H9 (cell line): ENCODE data around the gene AJAP1. TPM values are rescaled to one million over a fixed set of nuclear protein-coding genes. Genes with fewer than 3 reads are reported as not detected.

Source experiments
- DNase-seq: peaks from one replicate; pipeline ENCODE4 v3.0.0-alpha.2; 2017
- H2AFZ ChIP-seq: one replicate; pipeline ENCODE4 v1.6.1; 2013; ENCODE audit warnings: mild to moderate bottlenecking, low read length, control low read depth, moderate library complexity
- H2AK5ac ChIP-seq: 2 replicates; pipeline ENCODE4 v1.6.1; 2013; ENCODE audit warnings: low read length, control low read depth, mixed read lengths; ENCODE audit not compliant: insufficient read length
- H2BK120ac ChIP-seq: one replicate; pipeline ENCODE4 v1.6.1; 2013; ENCODE audit warnings: low read depth, mild to moderate bottlenecking, low read length, control low read depth, inconsistent platforms; ENCODE audit not compliant: poor library complexity, severe bottlenecking
- H2BK12ac ChIP-seq: 2 replicates; pipeline ENCODE4 v1.6.1; 2013; ENCODE audit warnings: low read length, control low read depth, mixed read lengths, low read depth; ENCODE audit not compliant: insufficient read length
- H2BK15ac ChIP-seq: 2 replicates; pipeline ENCODE4 v1.6.1; 2013; ENCODE audit warnings: low read depth, low read length, control low read depth
- H2BK20ac ChIP-seq: one replicate; pipeline ENCODE4 v1.6.1; 2013; ENCODE audit warnings: low read depth, mild to moderate bottlenecking, low read length, control low read depth, inconsistent platforms; ENCODE audit not compliant: poor library complexity, severe bottlenecking
- H2BK5ac ChIP-seq: 2 replicates; pipeline ENCODE4 v1.6.1; 2013; ENCODE audit warnings: low read length, control low read depth, mixed read lengths; ENCODE audit not compliant: insufficient read length
- H3K14ac ChIP-seq: 2 replicates; pipeline ENCODE4 v1.6.1; 2013; ENCODE audit warnings: low read length, control low read depth; ENCODE audit not compliant: insufficient read depth
- H3K18ac ChIP-seq: 2 replicates; pipeline ENCODE4 v1.6.1; 2013; ENCODE audit warnings: low read depth, mild to moderate bottlenecking, mixed read lengths, low read length, control low read depth; ENCODE audit not compliant: insufficient read length
- H3K23ac ChIP-seq: 2 replicates; pipeline ENCODE4 v1.6.1; 2013; ENCODE audit warnings: low read length, control low read depth, mixed read lengths, low read depth; ENCODE audit not compliant: insufficient read length
- H3K23me2 ChIP-seq: 2 replicates; pipeline ENCODE4 v1.6.1; 2013; ENCODE audit warnings: low read depth, mild to moderate bottlenecking, mixed read lengths, low read length, control low read depth; ENCODE audit not compliant: insufficient read length, poor library complexity, severe bottlenecking
- H3K27ac ChIP-seq: 2 replicates; pipeline ENCODE4 v1.5.1; 2013; ENCODE audit warnings: low read length, control low read depth, mixed read lengths, low read depth; ENCODE audit not compliant: insufficient read length
- H3K27me3 ChIP-seq: 2 replicates; pipeline ENCODE4 v1.6.1; 2013; ENCODE audit warnings: low read length, control low read depth, inconsistent platforms; ENCODE audit not compliant: insufficient read depth
- H3K4ac ChIP-seq: 2 replicates; pipeline ENCODE4 v1.6.1; 2013; ENCODE audit warnings: low read depth, mild to moderate bottlenecking, control low read depth, inconsistent platforms, low read length, moderate library complexity
- H3K4me1 ChIP-seq: 2 replicates; pipeline ENCODE4 v1.6.1; 2013; ENCODE audit warnings: low read length, control low read depth, inconsistent platforms; ENCODE audit not compliant: insufficient read depth
- H3K4me2 ChIP-seq: 2 replicates; pipeline ENCODE4 v1.6.1; 2013; ENCODE audit warnings: low read length, control low read depth, mixed read lengths; ENCODE audit not compliant: insufficient read length, insufficient read depth
- H3K56ac ChIP-seq: 2 replicates; pipeline ENCODE4 v1.6.1; 2013; ENCODE audit warnings: low read depth, mild to moderate bottlenecking, mixed read lengths, low read length, control low read depth; ENCODE audit not compliant: insufficient read length
- H3K79me1 ChIP-seq: 2 replicates; pipeline ENCODE4 v1.6.1; 2013; ENCODE audit warnings: low read depth, mild to moderate bottlenecking, moderate library complexity, low read length, control low read depth, inconsistent platforms; ENCODE audit not compliant: insufficient read depth, poor library complexity, severe bottlenecking
- H3K79me2 ChIP-seq: 2 replicates; pipeline ENCODE4 v1.6.1; 2013; ENCODE audit warnings: low read length, control low read depth, inconsistent platforms; ENCODE audit not compliant: insufficient read depth
- H3K9ac ChIP-seq: 2 replicates; pipeline ENCODE4 v1.6.1; 2013; ENCODE audit warnings: low read length, control low read depth, mixed read lengths; ENCODE audit not compliant: insufficient read length; ENCODE audit errors: extremely low read depth
- H3K9me3 ChIP-seq: one replicate; pipeline ENCODE4 v1.6.1; 2013; ENCODE audit warnings: low read depth, low read length, inconsistent platforms; ENCODE audit not compliant: control insufficient read depth
- H3T11ph ChIP-seq: one replicate; pipeline ENCODE4 v1.6.1; 2013; ENCODE audit warnings: mild to moderate bottlenecking, low read length, control low read depth, inconsistent platforms
- H4K20me1 ChIP-seq: one replicate; pipeline ENCODE4 v1.6.1; 2013; ENCODE audit not compliant: control insufficient read depth, insufficient read length, insufficient read depth
- H4K5ac ChIP-seq: 2 replicates; pipeline ENCODE4 v1.6.1; 2013; ENCODE audit warnings: low read depth, mild to moderate bottlenecking, mixed read lengths, low read length, control low read depth; ENCODE audit not compliant: insufficient read length
- H4K8ac ChIP-seq: replicated peaks from 2 replicates; pipeline ENCODE4 v1.6.1; 2013; ENCODE audit warnings: low read length, control low read depth, mixed read lengths, low read depth; ENCODE audit not compliant: insufficient read length
- H4K91ac ChIP-seq: 2 replicates; pipeline ENCODE4 v1.6.1; 2013; ENCODE audit warnings: low read depth, mild to moderate bottlenecking, moderate library complexity, mixed read lengths, low read length, control low read depth; ENCODE audit not compliant: insufficient read length
- H3K27ac Mint-ChIP-seq, 3 experiments: 2 replicates in 2 of 3; 3 replicates in 1 of 3; pipeline ENCODE4 v1.8.0; 2020 to 2021; ENCODE audit warnings: mixed read lengths in 3 of 3, mild to moderate bottlenecking in 1 of 3, moderate library complexity in 1 of 3
- H3K27me3 Mint-ChIP-seq: 2 replicates; pipeline ENCODE4 v1.8.0; 2021; ENCODE audit warnings: low read depth, mild to moderate bottlenecking, moderate library complexity, mixed read lengths
- H3K36me3 Mint-ChIP-seq, 3 experiments: 2 replicates in 2 of 3; 3 replicates in 1 of 3; pipeline ENCODE4 v1.8.0; 2020 to 2021; ENCODE audit warnings: low read depth in 3 of 3, mixed read lengths in 3 of 3; ENCODE audit not compliant: insufficient read depth in 1 of 3
- H3K4me1 Mint-ChIP-seq, 2 experiments: 2 replicates each; pipeline ENCODE4 v1.8.0; 2020; ENCODE audit warnings: mixed read lengths in 2 of 2
- H3K4me3 Mint-ChIP-seq, 2 experiments: 2 replicates in 1 of 2; 3 replicates in 1 of 2; pipeline ENCODE4 v1.8.0; 2020 to 2021; ENCODE audit warnings: mild to moderate bottlenecking in 2 of 2, mixed read lengths in 2 of 2, moderate library complexity in 1 of 2
- H3K9me3 Mint-ChIP-seq, 2 experiments: 2 replicates in 1 of 2; 3 replicates in 1 of 2; pipeline ENCODE4 v1.8.0; 2020; ENCODE audit warnings: mild to moderate bottlenecking in 2 of 2, mixed read lengths in 2 of 2, moderate library complexity in 1 of 2
- CTCF ChIP-seq: fragments of 200-600 bp; sonication (generic); conservative IDR thresholded peaks from 3 replicates; pipeline ENCODE4 v1.8.0; 2021; ENCODE audit warnings: antibody characterized with exemption, mild to moderate bottlenecking
- WGBS: extraction: QIAGEN DNeasy Blood & Tissue Kit; methylation state at CpG from one replicate; pipeline ENCODE4 v1.1.7; 2013; ENCODE audit warnings: missing lambda C conversion rate, low lambda C conversion rate, mixed read lengths; ENCODE audit not compliant: insufficient read length; ENCODE audit errors: extremely low coverage; 5-methylcytosine and 5-hydroxymethylcytosine counted together
- total RNA-seq: library from RNA; stranded (reverse); gene quantifications from 2 replicates; pipeline ENCODE4 v1.2.1, GENCODE V29; 2021

AJAP1 gene
- total RNA-seq, 1 experiment from 2014 or later, result 8.6 TPM

GRCh38 chr1:4750177-4750576 lies 95.8 kb downstream of the AJAP1 start:
- H3K27ac Mint-ChIP-seq, result no peak overlapping the region; a peak in 1 of 7 replicates
- H2AFZ ChIP-seq, result no peak overlapping the region
- H3K36me3 Mint-ChIP-seq, result peaks cover 14 to 21% (median 18%) of the 10 kb centered on the region in 3 experiments
- peaks cover 48% of the 10 kb centered on the region for H3K27me3 Mint-ChIP-seq
- no peak overlapping the region for H3K4ac ChIP-seq
- no peak overlapping the region for H2BK12ac ChIP-seq
- no peak overlapping the region for H3K9ac ChIP-seq
- H3K14ac ChIP-seq, result no peak overlapping the region
- no peaks in the 10 kb centered on the region for H3K23me2 ChIP-seq
- no peak overlapping the region for H4K91ac ChIP-seq
- H3K23ac ChIP-seq, result no peak overlapping the region
- H3K4me1 Mint-ChIP-seq, result peaks cover 12 to 28% of the 10 kb centered on the region in 2 experiments
- peaks cover 3% of the 10 kb centered on the region; the same call in 1 of the 2 replicates for H3K4me1 ChIP-seq
- H3K4me3 Mint-ChIP-seq, result no peak overlapping the region
- H3K4me2 ChIP-seq, result no peak overlapping the region
- H2BK20ac ChIP-seq, result no peak overlapping the region
- no peak overlapping the region for H3K18ac ChIP-seq
- no peak overlapping the region for H2BK5ac ChIP-seq
- H2BK15ac ChIP-seq, result no peak overlapping the region
- no peak overlapping the region for H3K27ac ChIP-seq
- DNase-seq, result no peak
- H2AK5ac ChIP-seq, result no peak overlapping the region
- H3T11ph ChIP-seq, result no peak overlapping the region
- H2BK120ac ChIP-seq, result no peak overlapping the region
- TF ChIP-seq CTCF, result no peak
- no peak overlapping the region for H3K56ac ChIP-seq
- no CpG with 5 or more reads among the region's 3 CpGs for WGBS
- no peaks in the 10 kb centered on the region for H3K79me1 ChIP-seq
- H4K8ac ChIP-seq, result peak overlapping the region; percentile 8
- H4K5ac ChIP-seq, result no peak overlapping the region
- H3K79me2 ChIP-seq, result no peaks in the 10 kb centered on the region
- H3K9me3 Mint-ChIP-seq, result peaks cover 11 to 15% of the 10 kb centered on the region in 2 experiments
- no peaks in the 10 kb centered on the region for H3K9me3 ChIP-seq
- no peaks in the 10 kb centered on the region for H4K20me1 ChIP-seq
- no peaks in the 10 kb centered on the region for H3K27me3 ChIP-seq
